Activated T-cell treated with anti-CD3 and anti-CD28 coated beads for 24 hours (primary cell): ENCODE data around the gene MAGI2.

Experiments used
- DNase-seq: peaks from one replicate; pipeline ENCODE4 v3.0.0-alpha.2; 2020; ENCODE audit warnings: low read depth

MAGI2 gene

GRCh38 chr7:77985974-77986339 is 1467.5 kb downstream of the MAGI2 start:
- no peak for DNase-seq

GRCh38 chr7:77985232-77985973 is 1468.1 kb downstream of the MAGI2 start:
- no peak for DNase-seq

GRCh38 chr7:77983973-77984372 is 1469.5 kb downstream of the MAGI2 start:
- DNase-seq = no peak

- peak; percentile 8 for DNase-seq
These were observed 1470.4 kb downstream of the MAGI2 start for GRCh38 chr7:77982926-77983550.

GRCh38 chr7:77980087-77980713 is 1473.3 kb downstream of the MAGI2 start:
- DNase-seq = no peak

- no peak for DNase-seq
These were observed 1474.2 kb downstream of the MAGI2 start for GRCh38 chr7:77979219-77979618.

GRCh38 chr7:77975672-77976480 is 1477.6 kb downstream of the MAGI2 start:
- no peak for DNase-seq

- DNase-seq = no peak
These were observed 1481.7 kb downstream of the MAGI2 start for GRCh38 chr7:77971726-77972125.

- DNase-seq = no peak
These were observed 1486.0 kb downstream of the MAGI2 start for GRCh38 chr7:77967429-77967828.
